Neural progenitor cell (in vitro differentiated cells): ENCODE data around the gene IL17F. TPM values are rescaled to one million over a fixed set of nuclear protein-coding genes. Genes with fewer than 3 reads are reported as not detected.
"Not testable (repeated sequence)": the region's sequence is repeated elsewhere in the genome, so short reads cannot be mapped to it uniquely, and the experiment has no call there.

Source experiments
- DNase-seq: peaks from one replicate; pipeline ENCODE4 v3.0.0-alpha.2; 2016; ENCODE audit warnings: low spot score
- H2AFZ ChIP-seq: fragments of 200-600 bp; sonication (generic); replicated peaks from 2 replicates; pipeline ENCODE4 v1.6.1; 2016; ENCODE audit warnings: antibody characterized with exemption
- H3F3A ChIP-seq: fragments of 200-600 bp; sonication (generic); 2 replicates; pipeline ENCODE4 v1.6.1; 2016; ENCODE audit warnings: antibody characterized with exemption, low read depth
- H3K27ac ChIP-seq: fragments of 200-600 bp; sonication (generic); 2 replicates; pipeline ENCODE4 v1.5.1; 2016; ENCODE audit warnings: mild to moderate bottlenecking
- H3K27me3 ChIP-seq: fragments of 200-600 bp; sonication (generic); 2 replicates; pipeline ENCODE4 v1.6.1; 2016; ENCODE audit warnings: mild to moderate bottlenecking, moderate library complexity
- H3K36me3 ChIP-seq: fragments of 200-600 bp; sonication (generic); 2 replicates; pipeline ENCODE4 v1.5.1; 2016
- H3K4me1 ChIP-seq: fragments of 200-600 bp; sonication (generic); 2 replicates; pipeline ENCODE4 v1.6.1; 2016; ENCODE audit warnings: mixed run types
- H3K4me2 ChIP-seq: fragments of 200-600 bp; sonication (generic); 2 replicates; pipeline ENCODE4 v1.6.1; 2016
- H3K4me3 ChIP-seq: fragments of 200-600 bp; sonication (generic); 2 replicates; pipeline ENCODE4 v1.5.1; 2016
- H3K79me2 ChIP-seq: fragments of 200-600 bp; sonication (generic); 2 replicates; pipeline ENCODE4 v1.6.1; 2016; ENCODE audit warnings: low read depth
- H3K9ac ChIP-seq: fragments of 200-600 bp; sonication (generic); 2 replicates; pipeline ENCODE4 v1.6.1; 2016
- H3K9me3 ChIP-seq: fragments of 200-600 bp; sonication (generic); 2 replicates; pipeline ENCODE4 v1.5.1; 2016; ENCODE audit warnings: low read depth
- H4K20me1 ChIP-seq: fragments of 200-600 bp; sonication (generic); 2 replicates; pipeline ENCODE4 v1.6.1; 2016; ENCODE audit warnings: low read depth
- H3K27ac Mint-ChIP-seq: 3 replicates; pipeline ENCODE4 v1.8.0; 2021; ENCODE audit warnings: mixed read lengths
- H3K27me3 Mint-ChIP-seq: 2 replicates; pipeline ENCODE4 v1.8.0; 2022; ENCODE audit warnings: low read depth, mild to moderate bottlenecking, inconsistent platforms, moderate library complexity, mixed read lengths; ENCODE audit not compliant: insufficient read depth
- H3K36me3 Mint-ChIP-seq: 3 replicates; pipeline ENCODE4 v1.8.0; 2021; ENCODE audit warnings: mixed read lengths
- H3K4me1 Mint-ChIP-seq: 3 replicates; pipeline ENCODE4 v1.8.0; 2021; ENCODE audit warnings: mixed read lengths
- H3K4me3 Mint-ChIP-seq: 3 replicates; pipeline ENCODE4 v1.8.0; 2021; ENCODE audit warnings: mild to moderate bottlenecking, moderate library complexity, mixed read lengths
- H3K9me3 Mint-ChIP-seq: 3 replicates; pipeline ENCODE4 v1.8.0; 2020; ENCODE audit warnings: mixed read lengths
- EZH2 ChIP-seq: fragments of 200-600 bp; sonication (generic); IDR thresholded peaks from 2 replicates; pipeline ENCODE4 v1.6.1; 2017; ENCODE audit warnings: antibody characterized with exemption, mild to moderate bottlenecking, moderate library complexity
- EZH2phosphoT487 ChIP-seq: fragments of 200-600 bp; sonication (generic); IDR thresholded peaks from 2 replicates; pipeline ENCODE4 v1.6.1; 2017; ENCODE audit warnings: antibody characterized with exemption
- total RNA-seq: library from RNA; depleted of rRNA; stranded (reverse); fragments of >200 nt; gene quantifications from 2 replicates; pipeline ENCODE4 v1.2.3, GENCODE V29; 2015; ENCODE audit warnings: low replicate concordance
- TF ChIP-seq, protein P1 (sequence below): fragments of 200-600 bp; sonication (generic); IDR thresholded peaks from 2 replicates; pipeline ENCODE4 v1.5.1; 2017; ENCODE audit warnings: antibody characterized with exemption, mild to moderate bottlenecking

Gene IL17F
- total RNA-seq, 1 donor from 2014 or later = not detected

GRCh38 chr6:52201493-52201892 is 42.8 kb downstream of the IL17F start:
- Histone ChIP-seq H3K79me2 (no peaks in the 10 kb centered on the region), H3K4me3 (no peak overlapping the region), H3K4me1 (no peaks in the 10 kb centered on the region), H3K9me3 (no peaks in the 10 kb centered on the region), H3K27ac (no peak overlapping the region), H3K27me3 (no peaks in the 10 kb centered on the region), H2AFZ (no peak overlapping the region), H4K20me1 (no peaks in the 10 kb centered on the region), H3F3A (no peaks in the 10 kb centered on the region), H3K4me2 (no peak overlapping the region), H3K36me3 (peaks cover 4% of the 10 kb centered on the region), H3K9ac (no peak overlapping the region)
- H3K4me1 Mint-ChIP-seq = no peaks in the 10 kb centered on the region
- peaks cover 33% of the 10 kb centered on the region for H3K9me3 Mint-ChIP-seq
- no peak overlapping the region for H3K4me3 Mint-ChIP-seq
- peaks cover 6% of the 10 kb centered on the region for H3K27me3 Mint-ChIP-seq
- DNase-seq = no peak
- no peak overlapping the region for H3K27ac Mint-ChIP-seq
- no peak for TF ChIP-seq EZH2
- TF ChIP-seq EZH2phosphoT487 = no peak
- no peaks in the 10 kb centered on the region for H3K36me3 Mint-ChIP-seq

- Mint-ChIP-seq H3K27me3 (peaks cover 6% of the 10 kb centered on the region), H3K9me3 (peaks cover 33% of the 10 kb centered on the region), H3K36me3 (no peaks in the 10 kb centered on the region), H3K27ac (no peak overlapping the region), H3K4me3 (no peak overlapping the region), H3K4me1 (no peaks in the 10 kb centered on the region)
- no peak for TF ChIP-seq EZH2phosphoT487
- TF ChIP-seq, protein P1, sequence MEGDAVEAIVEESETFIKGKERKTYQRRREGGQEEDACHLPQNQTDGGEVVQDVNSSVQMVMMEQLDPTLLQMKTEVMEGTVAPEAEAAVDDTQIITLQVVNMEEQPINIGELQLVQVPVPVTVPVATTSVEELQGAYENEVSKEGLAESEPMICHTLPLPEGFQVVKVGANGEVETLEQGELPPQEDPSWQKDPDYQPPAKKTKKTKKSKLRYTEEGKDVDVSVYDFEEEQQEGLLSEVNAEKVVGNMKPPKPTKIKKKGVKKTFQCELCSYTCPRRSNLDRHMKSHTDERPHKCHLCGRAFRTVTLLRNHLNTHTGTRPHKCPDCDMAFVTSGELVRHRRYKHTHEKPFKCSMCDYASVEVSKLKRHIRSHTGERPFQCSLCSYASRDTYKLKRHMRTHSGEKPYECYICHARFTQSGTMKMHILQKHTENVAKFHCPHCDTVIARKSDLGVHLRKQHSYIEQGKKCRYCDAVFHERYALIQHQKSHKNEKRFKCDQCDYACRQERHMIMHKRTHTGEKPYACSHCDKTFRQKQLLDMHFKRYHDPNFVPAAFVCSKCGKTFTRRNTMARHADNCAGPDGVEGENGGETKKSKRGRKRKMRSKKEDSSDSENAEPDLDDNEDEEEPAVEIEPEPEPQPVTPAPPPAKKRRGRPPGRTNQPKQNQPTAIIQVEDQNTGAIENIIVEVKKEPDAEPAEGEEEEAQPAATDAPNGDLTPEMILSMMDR = no peak
- no peak for TF ChIP-seq EZH2
- Histone ChIP-seq H3K4me1 (no peaks in the 10 kb centered on the region), H3K9me3 (no peaks in the 10 kb centered on the region), H3K36me3 (peaks cover 4% of the 10 kb centered on the region), H2AFZ (no peak overlapping the region), H3K4me3 (no peak overlapping the region), H4K20me1 (no peaks in the 10 kb centered on the region), H3F3A (no peaks in the 10 kb centered on the region), H3K79me2 (no peaks in the 10 kb centered on the region), H3K4me2 (no peak overlapping the region), H3K9ac (no peak overlapping the region), H3K27me3 (no peaks in the 10 kb centered on the region), H3K27ac (no peak overlapping the region)
- no peak for DNase-seq
Observed at GRCh38 chr6:52201046-52201445, 43.3 kb downstream of the IL17F start.

GRCh38 chr6:52200088-52200487 is 44.2 kb downstream of the IL17F start:
- not testable (repeated sequence) for H2AFZ ChIP-seq, H3K79me2 ChIP-seq, H3F3A ChIP-seq, H3K27me3 Mint-ChIP-seq, H3K9ac ChIP-seq, H3K27ac Mint-ChIP-seq, H3K4me1 Mint-ChIP-seq, H3K27ac ChIP-seq, H4K20me1 ChIP-seq, H3K4me1 ChIP-seq, H3K4me2 ChIP-seq, H3K4me3 ChIP-seq, H3K27me3 ChIP-seq, H3K9me3 ChIP-seq, H3K36me3 Mint-ChIP-seq, H3K4me3 Mint-ChIP-seq, H3K36me3 ChIP-seq
- H3K9me3 Mint-ChIP-seq = peaks cover 33% of the 10 kb centered on the region
- peak; percentile 5 for DNase-seq

- Histone ChIP-seq H3K27ac (no peak overlapping the region), H3K9ac (no peak overlapping the region), H3K9me3 (no peaks in the 10 kb centered on the region), H3K36me3 (peaks cover 4% of the 10 kb centered on the region), H3K4me1 (no peaks in the 10 kb centered on the region), H2AFZ (no peak overlapping the region), H3K4me2 (no peak overlapping the region), H3K4me3 (no peak overlapping the region), H3K79me2 (no peaks in the 10 kb centered on the region), H3F3A (no peaks in the 10 kb centered on the region), H3K27me3 (no peaks in the 10 kb centered on the region), H4K20me1 (no peaks in the 10 kb centered on the region)
- Mint-ChIP-seq H3K36me3 (no peaks in the 10 kb centered on the region), H3K4me3 (no peak overlapping the region), H3K27me3 (peaks cover 5% of the 10 kb centered on the region), H3K9me3 (peaks cover 26% of the 10 kb centered on the region), H3K27ac (no peak overlapping the region), H3K4me1 (no peaks in the 10 kb centered on the region)
- no peak for DNase-seq
- no peak for TF ChIP-seq EZH2phosphoT487
- TF ChIP-seq, protein P1 = no peak
- TF ChIP-seq EZH2 = no peak
Observed at GRCh38 chr6:52195886-52196285, 48.4 kb downstream of the IL17F start.
